HepG2 (cell line): ENCODE measurements around the gene NEAT1. TPM values are rescaled to one million over a fixed set of nuclear protein-coding genes. Genes with fewer than 3 reads are reported as not detected.
A peak's percentile ranks its signal among the peaks of the same experiment; 100 is the strongest.

Source experiments
- ATAC-seq: fragments of 200-7000 bp; cut with Tn5 transposase; 3 replicates; pipeline ENCODE4 v1.9.1; 2020; ENCODE audit warnings: mild to moderate bottlenecking, moderate library complexity
- BruUV-seq: library from RNA; stranded (reverse); fragments of 400-500 nt; replicated peaks from 2 replicates; lab custom pipeline; 2021; lab: Mats Ljungman, UMichigan
- CTCF ChIA-PET: fragments of 300-600 bp; formaldehyde crosslinking; extraction: SDS; loops from one replicate; lab custom pipeline; 2021; ENCODE audit warnings: low total read pairs, inconsistent platforms, low intra/inter-chr PET ratio; lab: Yijun Ruan, JAX
- POLR2A ChIA-PET: fragments of 350-600 bp; sonication (Branson Sonifier 250); formaldehyde crosslinking; loops from one replicate; lab custom pipeline; 2020; ENCODE audit warnings: antibody characterized with exemption, inconsistent platforms; lab: Yijun Ruan, JAX
- DNase-seq: peaks from one replicate; pipeline ENCODE4 v3.0.0-alpha.2; 2015; ENCODE audit warnings: low spot score
- FAIRE-seq: peaks from 3 replicates; lab custom pipeline; 2011; peaks lifted over from hg19 to GRCh38; lab: Jason Lieb, UNC
- H2AFZ ChIP-seq: one replicate; pipeline ENCODE4 v1.6.1; 2011; ENCODE audit warnings: low read length, inconsistent platforms
- H3K27ac ChIP-seq: fragments of 300-600 bp; 3 replicates; pipeline ENCODE4 v1.8.0; 2011; ENCODE audit warnings: mixed run types, mild to moderate bottlenecking, mixed read lengths, low read length, inconsistent platforms; ENCODE audit not compliant: insufficient read depth; ENCODE audit errors: extremely low read length
- H3K27me3 ChIP-seq, 2 experiments: fragments of 200-600 bp in 1 of 2; 2 replicates in 1 of 2; 3 replicates in 1 of 2; pipeline versions ENCODE4 v1.6.0 to v1.8.0; 2011; ENCODE audit warnings: low read length in 2 of 2, mild to moderate bottlenecking in 2 of 2, moderate library complexity in 2 of 2, inconsistent platforms in 1 of 2; ENCODE audit not compliant: insufficient read depth in 2 of 2, control insufficient read depth in 1 of 2
- H3K36me3 ChIP-seq, 2 experiments: fragments of 200-600 bp in 1 of 2; replicated peaks in 1 of 2; 2 replicates in 1 of 2; 3 replicates in 1 of 2; pipeline versions ENCODE4 v1.5.1 to v1.8.0; 2011; ENCODE audit warnings: low read length in 2 of 2, inconsistent platforms in 1 of 2; ENCODE audit not compliant: insufficient read depth in 2 of 2, control insufficient read depth in 1 of 2
- H3K4me1 ChIP-seq: 2 replicates; pipeline ENCODE4 v1.5.1; 2012; ENCODE audit warnings: low read length, inconsistent platforms; ENCODE audit not compliant: insufficient read depth
- H3K4me2 ChIP-seq: 2 replicates; pipeline ENCODE4 v1.6.0; 2011; ENCODE audit warnings: low read depth, low read length, inconsistent platforms
- H3K4me3 ChIP-seq, 3 experiments: fragments of 200-600 bp in 1 of 3; sonication (generic), shearing (Covaris generic) in 1 of 3; replicated peaks in 1 of 3; 2 replicates each; pipeline ENCODE4 v1.5.1; 2011 to 2016; ENCODE audit warnings: low read length in 3 of 3, inconsistent platforms in 2 of 3, low read depth in 2 of 3, mild to moderate bottlenecking in 2 of 3, control low read depth in 1 of 3, mixed read lengths in 1 of 3; ENCODE audit not compliant: insufficient read depth in 1 of 3
- H3K79me2 ChIP-seq: one replicate; pipeline ENCODE4 v1.6.1; 2011; ENCODE audit warnings: low read length, inconsistent platforms; ENCODE audit not compliant: insufficient read depth
- H3K9ac ChIP-seq: 2 replicates; pipeline ENCODE4 v1.6.0; 2011; ENCODE audit warnings: mild to moderate bottlenecking, low read depth, low read length, inconsistent platforms; ENCODE audit not compliant: insufficient read depth
- H3K9me3 ChIP-seq: 2 replicates; pipeline ENCODE4 v1.5.1; 2012; ENCODE audit warnings: mild to moderate bottlenecking, low read length
- H4K20me1 ChIP-seq: 2 replicates; pipeline ENCODE4 v1.6.0; 2011; ENCODE audit warnings: inconsistent platforms, mild to moderate bottlenecking, low read length, moderate library complexity; ENCODE audit not compliant: insufficient read depth
- IKZF1 ChIP-seq: fragments of 450-650 bp; IDR thresholded peaks from 2 replicates; pipeline ENCODE4 v1.7.1; 2016
- KLF12 ChIP-seq: sonication (generic); formaldehyde crosslinking; IDR thresholded peaks from 2 replicates; pipeline ENCODE4 v1.4.0; 2020; ENCODE audit warnings: missing genetic modification reagents, borderline replicate concordance
- NKX3-1 ChIP-seq: sonication (generic); formaldehyde crosslinking; IDR thresholded peaks from 2 replicates; pipeline ENCODE4 v1.5.0; 2020; ENCODE audit warnings: missing genetic modification reagents
- SOX13 ChIP-seq, 3 experiments: fragments of 450-650 bp in 1 of 3; sonication (generic) in 1 of 3; formaldehyde crosslinking in 1 of 3; IDR thresholded peaks in 2 of 3; conservative IDR thresholded peaks in 1 of 3; 2 replicates each; pipeline versions ENCODE4 v1.5.0 to v1.6.1; 2016 to 2020; ENCODE audit warnings: antibody characterized with exemption in 1 of 3, mild to moderate bottlenecking in 1 of 3, missing compliant biosample characterization in 1 of 3, missing genetic modification reagents in 1 of 3, moderate library complexity in 1 of 3
- THRA ChIP-seq: sonication (generic); formaldehyde crosslinking; IDR thresholded peaks from 2 replicates; pipeline ENCODE4 v1.4.0; 2020; ENCODE audit warnings: missing genetic modification reagents, borderline replicate concordance
- ZIK1 ChIP-seq: sonication (generic); formaldehyde crosslinking; IDR thresholded peaks from 2 replicates; pipeline ENCODE4 v1.5.0; 2020; ENCODE audit warnings: mild to moderate bottlenecking, low read depth, missing genetic modification reagents, borderline replicate concordance
- ZNF276 ChIP-seq: sonication (generic); formaldehyde crosslinking; IDR thresholded peaks from 2 replicates; pipeline ENCODE4 v1.4.0; 2020; ENCODE audit warnings: mild to moderate bottlenecking, low read depth, missing genetic modification reagents
- ZNF34 ChIP-seq: sonication (generic); formaldehyde crosslinking; IDR thresholded peaks from 2 replicates; pipeline ENCODE4 v1.4.0; 2020; ENCODE audit warnings: mild to moderate bottlenecking, missing genetic modification reagents, borderline replicate concordance
- ZNF841 ChIP-seq: sonication (generic); formaldehyde crosslinking; IDR thresholded peaks from 2 replicates; pipeline ENCODE4 v1.8.1; 2023; ENCODE audit warnings: missing genetic modification reagents, borderline replicate concordance
- WGBS: methylation state at CpG from one replicate; pipeline ENCODE4 v1.1.6; 2017; ENCODE audit warnings: low lambda C conversion rate; 5-methylcytosine and 5-hydroxymethylcytosine counted together
- in situ Hi-C: cut with HindIII; loops from 2 replicates; pipeline ENCODE4 v1.10.0; 2017; ENCODE audit warnings: low pct_unique_long_range_greater_than_20kb; ENCODE audit not compliant: extremely low pct_ligation_motif_present
- intact Hi-C: fragments of 100-400 bp; cut with micrococcal nuclease; formaldehyde crosslinking; loops from one replicate; pipeline ENCODE4 v1.10.0; 2022; ENCODE audit not compliant: unreplicated experiment
- polyA plus RNA-seq, 8 experiments: library from polyadenylated mRNA; depleted of rRNA in 3 of 8; stranded (reverse) in 7 of 8; unstranded in 1 of 8; fragments of >200 nt; fragmentation: Illumina TruSeq in 4 of 8; extraction: Trizol in 4 of 8; gene quantifications; 2 replicates each; pipeline versions ENCODE4 v1.2.1 to v1.2.3, GENCODE V29; 2011 to 2016; ENCODE audit warnings: low read depth in 4 of 8, missing spikeins in 1 of 8, mixed read lengths in 1 of 8; ENCODE audit not compliant: insufficient read depth in 1 of 8
- total RNA-seq, 5 experiments: library from RNA; depleted of rRNA; stranded (reverse); fragments of >200 nt; fragmentation: Illumina TruSeq; extraction: Trizol; gene quantifications; 2 replicates each; pipeline ENCODE4 v1.2.3, GENCODE V29; 2016; ENCODE audit warnings: low read depth in 1 of 5

Gene NEAT1
- total and polyA plus RNA-seq, 2 of the 13 experiments (the other 11 are each of a cell fraction or from before 2014, with no cell fraction given) = 20.5 to 41.2 TPM

GRCh38 chr11:65416341-65416824 is 6.2 kb upstream of the NEAT1 start (continued):
- TF ChIP-seq ZNF34 (CRISPR knock-in tag) = no peak

- no peak for DNase-seq
- POLR2A ChIA-PET = interaction anchor here (1.0 to 17.8 kb wide), 20 partner anchors 10 to 420 kb away, joined by 3 to 952 read pairs (median 31); partner anchors contain the start of genes BATF2, DPF2, FRMD8 and MALAT1
- H2AFZ ChIP-seq = no peak overlapping the region
- peaks cover 0 to 3% of the 10 kb centered on the region in 2 experiments; a peak in 1 of 5 replicates for H3K36me3 ChIP-seq
- H3K9ac ChIP-seq = peak overlapping the region; percentile 100
- H4K20me1 ChIP-seq = no peaks in the 10 kb centered on the region
- peak overlapping the region; percentile 62 to 87 (median 64) for H3K4me3 ChIP-seq
- H3K27me3 ChIP-seq = no peaks in the 10 kb centered on the region; a peak in 1 of 5 replicates
- no TSS peak for BruUV-seq
- no peaks in the 10 kb centered on the region for H3K9me3 ChIP-seq
- in situ Hi-C loops (loop anchor here (5.0 kb wide), 1 partner anchor 35 kb away; the partner anchor contains the start of gene SLC25A45), intact Hi-C loops (loop anchor here (2.0 to 5.0 kb wide), 4 partner anchors 34 to 95 kb away; partner anchors contain the start of gene SLC25A45)
- peak; percentile 1 for ATAC-seq
- 2% methylated on average over 14 of the region's 14 CpGs for WGBS
- H3K4me2 ChIP-seq = peak overlapping the region; percentile 99
- FAIRE-seq = no peak
- peaks cover 39% of the 10 kb centered on the region for H3K79me2 ChIP-seq
- H3K27ac ChIP-seq = peak overlapping the region; percentile 100
- peaks cover 67% of the 10 kb centered on the region for H3K4me1 ChIP-seq
- CTCF ChIA-PET = interaction anchor here (2.1 to 2.7 kb wide), 4 partner anchors 16 to 94 kb away, joined by 9 to 20 read pairs (median 16); no protein-coding TSS in a partner anchor
- TF ChIP-seq SOX13 (IDR thresholded peaks at IDR 0.05) = no peak
- TF ChIP-seq SOX13 (CRISPR knock-in tag; conservative IDR thresholded peaks at IDR 0.05 in 1 of 2, IDR thresholded peaks at IDR 0.05 in 1 of 2) = peak in 1 of 2 experiments; percentile 49; a peak in 2 of 4 replicates
- no peak for TF ChIP-seq NKX3-1 (CRISPR knock-in tag)
- no peak for TF ChIP-seq ZNF841 (CRISPR knock-in tag)
- no peak for TF ChIP-seq IKZF1
- TF ChIP-seq ZNF276 (CRISPR knock-in tag) = no peak
- 0 out of 2 replicates have a peak, but pooled peaks have one; percentile 35 for TF ChIP-seq ZIK1 (CRISPR knock-in tag)
- TF ChIP-seq KLF12 = no peak
- TF ChIP-seq THRA (CRISPR knock-in tag) = peak; percentile 15; the same call in 1 of the 2 replicates
Measured at GRCh38 chr11:65416841-65417701, 5.5 kb upstream of the NEAT1 start.
